RWPE1 (cell line): ENCODE results near the gene RABIF.

Experiments used
- CTCF ChIA-PET: fragments of 350-600 bp; sonication (Branson Sonifier 250); formaldehyde crosslinking; extraction: SDS; loops from one replicate; lab custom pipeline; 2021; lab: Yijun Ruan, JAX
- POLR2A ChIA-PET: fragments of 400-600 bp; formaldehyde crosslinking; extraction: SDS; loops from one replicate; lab custom pipeline; 2020; ENCODE audit warnings: antibody characterized with exemption; ENCODE audit not compliant: low non-redundant PET; lab: Yijun Ruan, JAX
- DNase-seq: peaks from one replicate; pipeline ENCODE4 v3.0.0; 2012; ENCODE audit warnings: low spot score
- H3K27ac ChIP-seq: fragments of 450-650 bp; 2 replicates; pipeline ENCODE4 v1.5.1; 2017
- TF ChIP-seq, protein P1 (sequence below): fragments of 450-650 bp; conservative IDR thresholded peaks from 2 replicates; pipeline ENCODE4 v1.5.1; 2017; ENCODE audit warnings: low read depth, mild to moderate bottlenecking

RABIF gene

DNA sequence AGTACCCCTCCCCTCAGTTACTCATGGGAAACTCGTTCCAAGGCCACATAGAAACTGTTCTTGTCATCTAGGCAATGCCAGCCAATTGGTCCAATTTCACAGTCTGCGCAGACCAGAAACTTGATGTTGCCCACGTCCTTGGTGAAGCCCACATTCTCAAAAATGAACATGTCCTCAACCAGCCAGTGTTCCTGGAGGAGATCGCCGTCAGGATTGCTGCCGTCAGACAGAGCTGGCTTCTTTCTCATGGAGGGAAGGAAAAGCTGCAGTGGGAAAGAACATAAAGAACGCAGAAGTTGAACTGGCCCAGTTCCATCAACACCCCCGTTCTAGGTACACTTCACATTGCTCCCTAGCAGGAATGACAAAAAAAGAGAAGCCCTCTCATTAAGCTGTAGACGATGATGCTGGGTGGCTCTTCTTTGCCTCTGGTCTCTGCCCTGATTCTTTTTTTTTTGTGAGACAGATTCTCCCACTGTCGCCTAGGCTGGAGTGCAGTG lies 7.9 kb downstream of the RABIF start:
- CTCF ChIA-PET = interaction anchor here (0.6 to 1.3 kb wide), 2 partner anchors 28 to 156 kb away, joined by 3 to 4 read pairs; no protein-coding TSS in a partner anchor
- TF ChIP-seq, protein P1, sequence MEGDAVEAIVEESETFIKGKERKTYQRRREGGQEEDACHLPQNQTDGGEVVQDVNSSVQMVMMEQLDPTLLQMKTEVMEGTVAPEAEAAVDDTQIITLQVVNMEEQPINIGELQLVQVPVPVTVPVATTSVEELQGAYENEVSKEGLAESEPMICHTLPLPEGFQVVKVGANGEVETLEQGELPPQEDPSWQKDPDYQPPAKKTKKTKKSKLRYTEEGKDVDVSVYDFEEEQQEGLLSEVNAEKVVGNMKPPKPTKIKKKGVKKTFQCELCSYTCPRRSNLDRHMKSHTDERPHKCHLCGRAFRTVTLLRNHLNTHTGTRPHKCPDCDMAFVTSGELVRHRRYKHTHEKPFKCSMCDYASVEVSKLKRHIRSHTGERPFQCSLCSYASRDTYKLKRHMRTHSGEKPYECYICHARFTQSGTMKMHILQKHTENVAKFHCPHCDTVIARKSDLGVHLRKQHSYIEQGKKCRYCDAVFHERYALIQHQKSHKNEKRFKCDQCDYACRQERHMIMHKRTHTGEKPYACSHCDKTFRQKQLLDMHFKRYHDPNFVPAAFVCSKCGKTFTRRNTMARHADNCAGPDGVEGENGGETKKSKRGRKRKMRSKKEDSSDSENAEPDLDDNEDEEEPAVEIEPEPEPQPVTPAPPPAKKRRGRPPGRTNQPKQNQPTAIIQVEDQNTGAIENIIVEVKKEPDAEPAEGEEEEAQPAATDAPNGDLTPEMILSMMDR = no peak
- DNase-seq = no peak
- POLR2A ChIA-PET = no interaction called here
- no peak overlapping the region for H3K27ac ChIP-seq

DNA sequence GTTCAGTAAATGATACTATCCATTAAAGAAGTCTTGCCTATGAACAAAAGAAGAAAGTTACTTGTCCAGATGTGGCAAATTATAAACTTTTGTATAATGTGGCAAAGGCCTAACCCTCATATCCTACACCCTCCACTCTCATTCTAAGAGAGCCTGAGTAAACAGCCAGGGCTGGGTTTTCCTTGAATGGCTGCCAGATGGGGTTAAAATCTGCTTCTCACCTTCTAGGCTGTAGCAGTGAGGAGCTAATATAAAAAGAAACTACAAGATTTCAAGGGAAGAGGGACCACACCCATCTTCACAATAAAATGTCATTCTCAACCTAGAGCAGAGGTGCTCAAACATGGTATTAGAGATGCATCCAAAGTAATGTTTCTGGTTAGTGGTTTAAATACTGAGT lies 8.9 kb downstream of the RABIF start:
- POLR2A ChIA-PET = no interaction called here
- CTCF ChIA-PET = no interaction called here
- TF ChIP-seq, protein P1 = no peak

DNA sequence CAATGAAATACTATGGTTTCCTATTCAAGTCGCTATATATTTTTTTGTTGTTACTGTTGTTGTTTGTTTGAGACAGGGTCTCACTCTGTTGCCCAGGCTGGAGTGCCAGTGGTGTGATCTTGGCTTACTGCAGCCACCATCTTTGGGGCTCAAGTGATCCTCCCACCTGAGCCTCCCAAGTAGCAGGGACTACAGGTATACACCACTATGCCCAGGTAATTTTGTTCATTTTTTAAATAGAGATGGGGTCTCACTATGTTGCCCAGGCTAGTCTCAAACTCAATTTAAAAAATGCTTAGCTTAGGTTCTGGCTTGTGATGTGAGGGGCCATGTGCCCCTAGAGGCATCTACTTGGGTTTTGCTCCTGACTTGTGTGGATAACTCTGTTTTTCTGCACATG lies 9.8 kb downstream of the RABIF start:
- no peak overlapping the region for H3K27ac ChIP-seq
- TF ChIP-seq, protein P1 = no peak
- POLR2A ChIA-PET = no interaction called here
- no peak for DNase-seq
- CTCF ChIA-PET = interaction anchor here (0.5 kb wide), 1 partner anchor 124 kb away, joined by 3 read pairs; no protein-coding TSS in a partner anchor

More for the DNA sequence above, 8.9 kb downstream of the RABIF start:
- DNase-seq = no peak
- no peak overlapping the region for H3K27ac ChIP-seq

DNA sequence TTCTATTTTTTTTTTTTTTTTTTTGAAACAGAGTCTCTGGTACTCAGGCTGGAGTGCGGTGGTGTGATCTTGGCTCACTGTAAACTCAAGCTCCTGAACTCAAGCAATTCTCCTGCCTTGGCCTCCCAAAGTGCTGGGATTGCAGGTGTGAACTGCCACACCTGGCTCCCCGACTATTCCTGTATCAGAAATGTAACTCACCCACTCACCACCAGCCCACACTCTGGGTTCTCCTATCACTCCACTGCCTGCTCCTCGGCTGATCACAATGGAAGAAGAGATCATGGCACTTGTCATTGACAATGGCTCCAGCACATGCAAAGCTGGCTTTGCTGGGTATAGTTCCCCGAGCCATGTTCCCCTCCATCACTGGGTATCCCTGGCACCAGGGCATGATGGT lies 15.9 kb downstream of the RABIF start:
- no peak overlapping the region for H3K27ac ChIP-seq
- no peak for DNase-seq
- TF ChIP-seq, protein P1 = no peak
- ChIA-PET CTCF (no interaction called here), POLR2A (no interaction called here)

DNA sequence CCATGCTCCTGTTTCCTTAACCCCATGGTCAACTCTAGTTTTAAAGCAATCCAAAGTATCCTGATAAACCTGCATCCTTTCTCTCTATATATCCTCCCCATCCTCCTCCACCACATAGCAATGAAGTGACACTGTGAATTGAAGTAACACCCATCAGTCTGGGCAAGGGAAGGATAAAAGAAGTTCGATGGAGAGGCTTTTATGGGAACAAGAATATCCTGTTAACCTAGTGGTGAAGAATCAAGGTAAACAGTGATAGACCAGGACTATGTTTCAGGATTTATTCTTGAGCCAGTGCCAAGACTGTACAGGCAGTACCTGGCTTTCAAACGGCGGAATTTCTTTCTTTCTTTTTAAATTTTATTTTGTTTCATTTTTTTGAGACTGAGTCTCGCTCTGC lies 17.6 kb downstream of the RABIF start:
- POLR2A ChIA-PET = interaction anchor here (0.6 kb wide), 1 partner anchor 56 kb away, joined by 4 read pairs; no protein-coding TSS in a partner anchor

DNA sequence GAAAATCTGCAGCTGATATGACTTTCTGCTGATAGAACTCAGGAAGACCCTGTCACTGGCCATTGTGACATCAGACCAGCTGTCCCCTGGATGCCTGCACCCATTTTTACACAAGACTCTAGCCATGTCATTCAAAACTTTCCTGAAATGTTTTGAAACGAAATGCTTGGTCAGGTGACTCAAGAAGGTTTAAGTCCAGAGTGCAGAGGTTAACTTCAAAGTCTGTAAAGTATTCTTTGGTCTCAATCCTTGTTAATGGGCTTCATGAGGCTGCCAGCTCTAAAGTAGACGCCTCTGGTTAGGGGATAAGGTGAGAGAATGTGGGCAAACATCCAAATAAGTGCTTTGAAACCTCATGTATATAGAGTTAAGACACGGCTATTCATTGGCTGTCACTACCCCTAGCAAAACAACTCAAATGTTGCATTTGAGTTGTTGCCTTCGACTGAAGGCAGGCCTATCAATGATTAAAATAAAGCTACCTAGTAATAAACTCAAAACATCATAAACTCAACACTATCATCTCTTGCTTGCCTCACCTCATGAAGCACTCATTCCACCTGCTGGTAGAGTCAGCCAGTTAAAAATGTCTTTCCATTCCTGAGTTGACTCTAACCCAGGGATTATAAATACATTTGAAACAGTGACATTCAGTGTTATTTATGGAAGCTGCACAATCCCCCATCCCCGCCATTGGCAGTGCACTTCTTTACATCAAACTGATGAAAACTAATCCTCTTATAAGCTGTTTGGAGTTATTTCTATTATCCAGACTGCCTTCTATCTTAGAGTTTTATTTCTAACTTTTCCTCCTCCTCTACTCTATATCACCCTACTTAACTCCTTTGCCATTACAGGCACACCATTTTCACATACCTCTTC lies 26.0 kb downstream of the RABIF start:
- CTCF ChIA-PET = interaction anchor here (0.5 to 1.2 kb wide), 10 partner anchors 15 to 421 kb away, joined by 3 to 5 read pairs (median 3); no protein-coding TSS in a partner anchor
- TF ChIP-seq, protein P1 = no peak
- H3K27ac ChIP-seq = no peak overlapping the region
- POLR2A ChIA-PET = interaction anchor here (1.1 to 2.2 kb wide), 2 partner anchors 26 to 53 kb away, joined by 3 to 8 read pairs; partner anchors contain the start of genes PCAT6 and RABIF
- no peak for DNase-seq

More for the DNA sequence above, 17.6 kb downstream of the RABIF start:
- DNase-seq = no peak
- H3K27ac ChIP-seq = no peak overlapping the region
- CTCF ChIA-PET = interaction anchor here (0.6 kb wide), 1 partner anchor 320 kb away, joined by 3 read pairs; no protein-coding TSS in a partner anchor
- TF ChIP-seq, protein P1 = no peak
